IMR-90 (cell line): Measurements from ENCODE around the gene PVALEF. TPM values are rescaled to one million over a fixed set of nuclear protein-coding genes. Genes with fewer than 3 reads are reported as not detected.

Source experiments
- ATAC-seq: fragments of 200-7000 bp; cut with Tn5 transposase; 2 replicates; pipeline ENCODE4 v1.9.1; 2020; ENCODE audit warnings: low read depth, mild to moderate bottlenecking, moderate library complexity
- BruUV-seq: library from RNA; stranded (reverse); fragments of 400-500 nt; replicated peaks from 2 replicates; lab custom pipeline; 2021; lab: Mats Ljungman, UMichigan
- CTCF ChIA-PET: fragments of 300-600 bp; formaldehyde crosslinking; extraction: SDS; loops from one replicate; lab custom pipeline; 2021; ENCODE audit warnings: antibody characterized with exemption; lab: Yijun Ruan, JAX
- POLR2A ChIA-PET: fragments of 300-600 bp; sonication (Branson Sonifier 250); formaldehyde crosslinking; loops from one replicate; lab custom pipeline; 2022; ENCODE audit warnings: antibody characterized with exemption; ENCODE audit not compliant: unreplicated experiment; lab: Charles Lee
- DNase-seq: peaks from one replicate; pipeline ENCODE4 v3.0.0; 2013
- H2AFZ ChIP-seq: replicated peaks from 2 replicates; pipeline ENCODE3; 2013; ENCODE audit warnings: low read length, mild to moderate bottlenecking; ENCODE audit not compliant: poor library complexity
- H2AK5ac ChIP-seq: 2 replicates; pipeline ENCODE4 v1.6.1; 2013; ENCODE audit warnings: low read depth, low read length, inconsistent platforms
- H2AK9ac ChIP-seq: replicated peaks from 2 replicates; pipeline ENCODE3; 2013; ENCODE audit warnings: mild to moderate bottlenecking, low read depth, low read length, moderate library complexity; ENCODE audit not compliant: poor library complexity
- H2BK120ac ChIP-seq: 2 replicates; pipeline ENCODE4 v1.6.1; 2013; ENCODE audit warnings: low read depth, low read length, inconsistent platforms
- H2BK15ac ChIP-seq: 3 replicates; pipeline ENCODE4 v1.6.1; 2013; ENCODE audit warnings: low read depth, low read length, inconsistent platforms
- H2BK20ac ChIP-seq: 2 replicates; pipeline ENCODE4 v1.6.1; 2013; ENCODE audit warnings: low read depth, mild to moderate bottlenecking, inconsistent platforms, low read length, moderate library complexity
- H2BK5ac ChIP-seq: 2 replicates; pipeline ENCODE4 v1.6.1; 2013; ENCODE audit warnings: mild to moderate bottlenecking, low read depth, low read length, inconsistent platforms; ENCODE audit not compliant: poor library complexity, severe bottlenecking
- H3K14ac ChIP-seq: replicated peaks from 2 replicates; pipeline ENCODE4 v1.6.1; 2013; ENCODE audit warnings: low read depth, low read length, inconsistent platforms
- H3K18ac ChIP-seq: 2 replicates; pipeline ENCODE4 v1.6.1; 2013; ENCODE audit warnings: low read depth, low read length, control low read depth
- H3K23ac ChIP-seq: 2 replicates; pipeline ENCODE4 v1.6.1; 2013; ENCODE audit warnings: low read depth, low read length, inconsistent platforms
- H3K27ac ChIP-seq: 2 replicates; pipeline ENCODE4 v1.5.1; 2013; ENCODE audit warnings: mild to moderate bottlenecking, control low read depth, low read length; ENCODE audit not compliant: insufficient read depth
- H3K27me3 ChIP-seq: 2 replicates; pipeline ENCODE4 v1.6.1; 2013; ENCODE audit warnings: low read length; ENCODE audit not compliant: control insufficient read depth, insufficient read depth
- H3K36me3 ChIP-seq: 2 replicates; pipeline ENCODE4 v1.6.1; 2013; ENCODE audit warnings: low read length, mixed read lengths; ENCODE audit not compliant: control insufficient read depth, insufficient read depth
- H3K4ac ChIP-seq: 2 replicates; pipeline ENCODE4 v1.6.1; 2013; ENCODE audit warnings: low read depth, low read length, inconsistent platforms
- H3K4me1 ChIP-seq: 2 replicates; pipeline ENCODE4 v1.6.1; 2013; ENCODE audit warnings: low read length, mixed read lengths; ENCODE audit not compliant: control insufficient read depth, insufficient read depth
- H3K4me2 ChIP-seq: 2 replicates; pipeline ENCODE4 v1.6.1; 2013; ENCODE audit warnings: low read depth, mild to moderate bottlenecking, control low read depth, low read length, moderate library complexity
- H3K4me3 ChIP-seq: 2 replicates; pipeline ENCODE4 v1.5.1; 2013; ENCODE audit warnings: low read depth, mild to moderate bottlenecking, control low read depth, low read length, moderate library complexity; ENCODE audit not compliant: insufficient read depth
- H3K56ac ChIP-seq: 2 replicates; pipeline ENCODE4 v1.6.1; 2013; ENCODE audit warnings: low read length, inconsistent platforms; ENCODE audit not compliant: insufficient read depth; ENCODE audit errors: extremely low read depth
- H3K79me1 ChIP-seq, 2 experiments: 2 replicates each; pipeline ENCODE4 v1.6.1; 2013; ENCODE audit warnings: low read length in 2 of 2, inconsistent platforms in 1 of 2, low read depth in 1 of 2
- H3K9ac ChIP-seq: 2 replicates; pipeline ENCODE4 v1.6.1; 2013; ENCODE audit warnings: low read depth, low read length, control low read depth
- H3K9me1 ChIP-seq: 2 replicates; pipeline ENCODE4 v1.6.1; 2013; ENCODE audit warnings: low read length, inconsistent platforms; ENCODE audit not compliant: insufficient read depth
- H3K9me3 ChIP-seq: 2 replicates; pipeline ENCODE4 v1.6.1; 2013; ENCODE audit warnings: low read length; ENCODE audit not compliant: control insufficient read depth, insufficient read depth
- H4K20me1 ChIP-seq: 2 replicates; pipeline ENCODE4 v1.6.1; 2013; ENCODE audit warnings: low read length, inconsistent platforms; ENCODE audit not compliant: insufficient read depth
- H4K5ac ChIP-seq: 2 replicates; pipeline ENCODE4 v1.6.1; 2013; ENCODE audit warnings: mild to moderate bottlenecking, low read depth, low read length, control low read depth
- H4K8ac ChIP-seq, 2 experiments: 2 replicates each; pipeline ENCODE4 v1.6.1; 2013; ENCODE audit warnings: low read depth in 2 of 2, low read length in 2 of 2, control low read depth in 1 of 2, inconsistent platforms in 1 of 2
- H4K91ac ChIP-seq: 2 replicates; pipeline ENCODE4 v1.6.1; 2013; ENCODE audit warnings: low read depth, low read length, inconsistent platforms; ENCODE audit not compliant: insufficient read depth
- BHLHE40 ChIP-seq: fragments of 150-350 bp; IDR thresholded peaks from 2 replicates; pipeline ENCODE4 v1.6.1; 2016; ENCODE audit warnings: mild to moderate bottlenecking, low read depth, low read length
- CEBPB ChIP-seq: IDR thresholded peaks from 2 replicates; pipeline ENCODE4 v1.6.1; 2012; ENCODE audit warnings: low read depth, low read length, improper control_type of control experiment
- CHD1 ChIP-seq: IDR thresholded peaks from 2 replicates; pipeline ENCODE4 v1.6.1; 2012; ENCODE audit warnings: low read depth, low read length, improper control_type of control experiment
- CTCF ChIP-seq: conservative IDR thresholded peaks from 2 replicates; pipeline ENCODE4 v1.5.1; 2012; ENCODE audit warnings: mild to moderate bottlenecking, low read depth, low read length, improper control_type of control experiment
- FOS ChIP-seq: fragments of 150-350 bp; IDR thresholded peaks from 2 replicates; pipeline ENCODE4 v1.6.1; 2016; ENCODE audit warnings: low read depth, low read length
- MAFK ChIP-seq: IDR thresholded peaks from 2 replicates; pipeline ENCODE4 v1.6.1; 2012; ENCODE audit warnings: low read depth, low read length, improper control_type of control experiment
- MAZ ChIP-seq: IDR thresholded peaks from 2 replicates; pipeline ENCODE4 v1.6.1; 2012; ENCODE audit warnings: low read depth, mild to moderate bottlenecking, low read length, improper control_type of control experiment, moderate library complexity, borderline replicate concordance
- NFE2L2 ChIP-seq: fragments of 150-350 bp; IDR thresholded peaks from 2 replicates; pipeline ENCODE4 v1.6.1; 2016; ENCODE audit warnings: low read depth, mild to moderate bottlenecking, low read length
- POLR2A ChIP-seq: IDR thresholded peaks from 2 replicates; pipeline ENCODE4 v1.6.1; 2012; ENCODE audit warnings: mild to moderate bottlenecking, low read depth, low read length
- RAD21 ChIP-seq: IDR thresholded peaks from 2 replicates; pipeline ENCODE4 v1.6.1; 2012; ENCODE audit warnings: low read length, improper control_type of control experiment
- RCOR1 ChIP-seq: IDR thresholded peaks from 2 replicates; pipeline ENCODE4 v1.6.1; 2012; ENCODE audit warnings: mild to moderate bottlenecking, low read length, improper control_type of control experiment; ENCODE audit not compliant: insufficient replicate concordance
- RFX5 ChIP-seq: IDR thresholded peaks from 2 replicates; pipeline ENCODE4 v1.8.0; 2012; ENCODE audit warnings: low read depth, mild to moderate bottlenecking, low read length, moderate library complexity
- SMC3 ChIP-seq: fragments of 150-350 bp; IDR thresholded peaks from 2 replicates; pipeline ENCODE4 v1.6.1; 2016; ENCODE audit warnings: low read depth, mild to moderate bottlenecking, antibody characterized with exemption, low read length, moderate library complexity
- WGBS, 2 experiments: methylation state at CpG; one replicate each; pipeline versions ENCODE4 v1.1.5 to v1.1.7; 2013; ENCODE audit warnings: missing lambda C conversion rate in 2 of 2; ENCODE audit not compliant: insufficient read length in 1 of 2; ENCODE audit errors: extremely low coverage in 2 of 2; 5-methylcytosine and 5-hydroxymethylcytosine counted together
- dilution Hi-C: fragments of 300-500 bp; cut with HindIII; formaldehyde crosslinking; loops from one replicate; pipeline ENCODE4 v1.14.3; 2018; ENCODE audit warnings: low sequenced_read_pairs; ENCODE audit not compliant: unreplicated experiment
- in situ Hi-C: fragments of 300-500 bp; cut with MboI; formaldehyde crosslinking; loops from 3 replicates; pipeline ENCODE4 v1.14.3; 2019; ENCODE audit warnings: low sequenced_read_pairs, inconsistent platforms, mixed read lengths
- intact Hi-C: fragments of 100-400 bp; cut with micrococcal nuclease; formaldehyde crosslinking; loops from 2 replicates; pipeline ENCODE4 v1.10.0; 2022
- polyA plus RNA-seq, 3 experiments: library from polyadenylated mRNA; depleted of rRNA; stranded (reverse); fragments of >200 nt; gene quantifications; 2 replicates each; pipeline ENCODE4 v1.2.3, GENCODE V29; 2012; ENCODE audit warnings: low replicate concordance in 1 of 3
- total RNA-seq: library from RNA; depleted of rRNA; stranded (reverse); fragments of >200 nt; gene quantifications from 2 replicates; pipeline ENCODE4 v1.2.3, GENCODE V29; 2012
- TF ChIP-seq, protein P1 (sequence below): fragments of 150-350 bp; IDR thresholded peaks from 2 replicates; pipeline ENCODE4 v1.6.1; 2017; ENCODE audit warnings: mild to moderate bottlenecking, antibody characterized with exemption, low read length, low read depth
- TF ChIP-seq, protein P2 (sequence below): fragments of 150-350 bp; IDR thresholded peaks from 2 replicates; pipeline ENCODE4 v1.6.1; 2016; ENCODE audit warnings: low read depth, mild to moderate bottlenecking, low read length, moderate library complexity, borderline replicate concordance

The PVALEF gene
- total and polyA plus RNA-seq, 2 of the 4 experiments (the other 2 are of a cell fraction), result not detected

DNA sequence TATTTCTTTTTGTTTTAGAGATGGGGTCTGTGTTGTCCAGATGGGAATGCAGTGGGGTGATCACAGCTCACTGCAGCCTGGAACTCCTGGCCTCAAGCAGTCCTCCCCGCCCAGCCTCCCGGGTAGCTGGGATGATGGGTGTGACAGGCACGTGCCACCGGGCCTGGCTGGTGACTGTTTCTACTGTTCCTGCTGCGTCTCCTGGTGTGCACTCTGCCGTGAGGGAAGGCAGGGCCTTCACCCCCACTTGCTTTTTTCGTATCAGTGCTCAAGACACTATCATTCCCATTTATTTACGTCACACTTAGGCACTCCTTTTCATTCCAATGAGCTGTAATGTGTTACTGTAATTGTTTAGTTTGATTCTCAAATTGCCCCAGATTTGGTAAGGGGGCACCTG, 25.3 kb upstream of the PVALEF start:
- ChIA-PET CTCF (no interaction called here), POLR2A (no interaction called here)
- in situ Hi-C loops (no loop called here), dilution Hi-C loops (no loop called here), intact Hi-C loops (loop anchor here (5.0 kb wide), 1 partner anchor 82 kb away; the partner anchor contains the start of gene CEP131)
- no peak overlapping the region for H3K23ac ChIP-seq
- H3K9ac ChIP-seq, result no peak overlapping the region
- no peak overlapping the region for H2BK120ac ChIP-seq
- no peaks in the 10 kb centered on the region for H3K4me1 ChIP-seq
- TF ChIP-seq CEBPB (no peak), RFX5 (no peak), CHD1 (no peak), CTCF (no peak), MAZ (no peak), FOS (no peak), BHLHE40 (no peak), NFE2L2 (no peak), POLR2A (no peak), RCOR1 (no peak), RAD21 (no peak), SMC3 (no peak), MAFK (no peak)
- TF ChIP-seq, protein P1, sequence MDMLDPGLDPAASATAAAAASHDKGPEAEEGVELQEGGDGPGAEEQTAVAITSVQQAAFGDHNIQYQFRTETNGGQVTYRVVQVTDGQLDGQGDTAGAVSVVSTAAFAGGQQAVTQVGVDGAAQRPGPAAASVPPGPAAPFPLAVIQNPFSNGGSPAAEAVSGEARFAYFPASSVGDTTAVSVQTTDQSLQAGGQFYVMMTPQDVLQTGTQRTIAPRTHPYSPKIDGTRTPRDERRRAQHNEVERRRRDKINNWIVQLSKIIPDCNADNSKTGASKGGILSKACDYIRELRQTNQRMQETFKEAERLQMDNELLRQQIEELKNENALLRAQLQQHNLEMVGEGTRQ, result no peak
- TF ChIP-seq, protein P2, sequence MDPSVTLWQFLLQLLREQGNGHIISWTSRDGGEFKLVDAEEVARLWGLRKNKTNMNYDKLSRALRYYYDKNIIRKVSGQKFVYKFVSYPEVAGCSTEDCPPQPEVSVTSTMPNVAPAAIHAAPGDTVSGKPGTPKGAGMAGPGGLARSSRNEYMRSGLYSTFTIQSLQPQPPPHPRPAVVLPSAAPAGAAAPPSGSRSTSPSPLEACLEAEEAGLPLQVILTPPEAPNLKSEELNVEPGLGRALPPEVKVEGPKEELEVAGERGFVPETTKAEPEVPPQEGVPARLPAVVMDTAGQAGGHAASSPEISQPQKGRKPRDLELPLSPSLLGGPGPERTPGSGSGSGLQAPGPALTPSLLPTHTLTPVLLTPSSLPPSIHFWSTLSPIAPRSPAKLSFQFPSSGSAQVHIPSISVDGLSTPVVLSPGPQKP, result no peak
- DNase-seq (no peak), ATAC-seq (no peak)
- H3K4me2 ChIP-seq, result no peak overlapping the region
- no peak overlapping the region for H3K4me3 ChIP-seq
- no peaks in the 10 kb centered on the region for H3K36me3 ChIP-seq
- H3K9me1 ChIP-seq, result peaks cover 3% of the 10 kb centered on the region; the same call in 1 of the 2 replicates
- no peak overlapping the region for H3K14ac ChIP-seq
- no TSS peak for BruUV-seq
- H2AFZ ChIP-seq, result no peak overlapping the region
- H3K27me3 ChIP-seq, result peaks cover 8% of the 10 kb centered on the region; the same call in 1 of the 2 replicates
- no peak overlapping the region for H4K8ac ChIP-seq
- no peak overlapping the region for H3K56ac ChIP-seq
- no peak overlapping the region for H2AK9ac ChIP-seq
- H3K9me3 ChIP-seq, result no peaks in the 10 kb centered on the region
- WGBS, 2 experiments, result 100% methylated on average over 2 of the region's 8 CpGs; no CpG with 5 or more reads in 1 of the 2 experiments
- no peaks in the 10 kb centered on the region for H3K79me1 ChIP-seq
- H4K91ac ChIP-seq, result no peak overlapping the region
- H3K4ac ChIP-seq, result no peak overlapping the region
- H3K27ac ChIP-seq, result no peak overlapping the region
- no peak overlapping the region for H4K5ac ChIP-seq
- H2BK20ac ChIP-seq, result no peak overlapping the region
- H3K18ac ChIP-seq, result no peak overlapping the region
- H2BK5ac ChIP-seq, result no peak overlapping the region
- no peak overlapping the region for H2BK15ac ChIP-seq
- no peak overlapping the region for H2AK5ac ChIP-seq
- H4K20me1 ChIP-seq, result no peaks in the 10 kb centered on the region
